ENCODE data around the gene TIAL1.
"Not testable (repeated sequence)": the region's sequence is repeated elsewhere in the genome, so short reads cannot be mapped to it uniquely, and the experiment has no call there.

The TIAL1 gene

DNA sequence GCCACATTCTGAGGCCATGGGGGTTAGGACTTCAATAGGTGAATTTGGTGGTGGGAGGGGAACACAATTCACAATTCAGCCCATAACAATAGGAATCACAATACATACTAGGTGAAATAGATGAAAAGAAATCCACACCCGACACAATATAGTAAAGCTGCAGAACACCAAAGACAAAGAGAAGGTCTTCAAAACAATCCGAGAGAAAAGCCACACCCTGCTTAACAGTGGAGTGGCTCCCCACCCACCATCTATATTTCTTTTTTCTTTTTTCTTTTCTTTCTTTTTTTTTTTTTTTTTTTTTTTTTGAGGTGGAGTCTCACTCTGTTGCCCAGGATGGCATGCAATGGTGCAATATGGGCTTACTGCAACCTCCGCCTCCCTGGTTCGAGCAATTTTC is 14.7 kb upstream of the TIAL1 start:
- no peak for DNase-seq

DNA sequence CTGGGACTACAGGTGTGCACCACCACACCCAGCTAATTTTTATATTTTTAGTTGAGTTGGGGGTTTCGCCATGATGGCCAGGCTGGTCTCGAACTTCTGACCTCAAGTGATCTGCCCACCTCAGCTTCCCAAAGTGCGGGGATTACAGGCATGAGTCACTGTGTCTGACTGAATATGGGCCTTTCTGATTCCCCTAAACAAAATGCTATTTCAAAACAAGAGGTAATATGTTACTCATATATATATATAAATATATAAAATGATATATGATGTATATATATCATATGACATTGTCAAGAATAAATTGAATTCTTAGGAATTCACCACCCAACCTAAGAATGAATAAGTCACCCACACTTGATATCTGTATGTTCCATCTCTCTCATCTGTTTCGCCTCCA is 12.8 kb upstream of the TIAL1 start:
- no peak for DNase-seq

DNA sequence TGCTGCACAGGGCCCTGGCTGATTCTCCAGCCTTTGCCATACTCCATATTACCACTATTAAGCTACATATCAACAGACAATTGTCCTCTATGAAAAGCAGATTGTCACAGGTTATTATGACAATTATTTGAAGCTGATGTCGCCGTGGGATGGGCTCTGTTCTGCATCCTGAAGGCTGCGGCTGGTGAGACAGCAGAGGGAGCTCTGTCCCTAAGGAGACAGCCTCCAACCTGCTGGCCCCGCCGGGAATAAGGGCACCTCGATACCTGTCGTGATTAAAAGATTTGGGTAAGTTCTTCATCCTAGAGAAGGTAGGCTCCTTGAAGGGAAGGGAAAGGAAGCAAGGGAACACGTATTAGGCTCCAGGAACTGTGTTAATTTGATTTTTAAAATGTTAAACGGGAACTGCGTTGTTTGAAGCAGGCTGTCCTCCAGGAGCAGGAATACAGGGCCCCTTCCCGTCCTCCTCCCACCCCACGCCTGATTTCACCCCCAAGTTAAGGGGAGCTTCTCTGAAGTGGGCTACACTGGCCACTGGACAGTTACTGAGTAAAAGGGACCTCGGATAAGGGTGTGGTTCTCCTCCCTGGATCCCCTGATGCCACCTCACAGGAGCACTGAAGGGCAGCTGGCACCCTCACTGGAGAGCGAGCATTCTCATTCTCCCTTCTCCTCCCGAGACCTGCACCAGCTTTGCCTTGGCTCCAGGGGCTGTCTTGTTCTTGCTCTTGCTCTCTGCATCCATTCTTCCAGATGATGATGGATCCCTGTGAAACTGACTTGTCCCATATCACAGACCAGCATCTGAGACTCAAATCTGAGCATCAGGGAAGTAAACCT is 11.8 kb upstream of the TIAL1 start:
- peak; percentile 28 for DNase-seq

DNA sequence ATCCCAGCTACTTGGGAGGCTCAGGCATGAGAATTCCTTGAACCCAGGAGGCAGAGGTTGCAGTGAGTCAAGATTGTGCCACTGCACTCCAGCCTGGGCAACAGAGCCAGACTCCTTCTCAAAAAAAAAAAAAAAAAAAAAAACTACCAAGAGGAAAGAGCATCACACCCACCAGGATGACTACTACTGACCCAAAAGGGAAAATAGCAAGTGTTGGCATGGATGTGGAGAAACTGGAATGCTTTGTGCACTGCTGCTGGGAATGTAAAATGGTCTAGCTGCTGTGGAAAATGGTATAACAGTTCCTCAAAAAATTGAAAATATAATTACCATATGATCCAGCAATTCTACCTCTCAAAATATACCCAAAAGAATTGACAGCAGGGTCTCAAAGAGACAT is 7.7 kb upstream of the TIAL1 start:
- no peak for DNase-seq

DNA sequence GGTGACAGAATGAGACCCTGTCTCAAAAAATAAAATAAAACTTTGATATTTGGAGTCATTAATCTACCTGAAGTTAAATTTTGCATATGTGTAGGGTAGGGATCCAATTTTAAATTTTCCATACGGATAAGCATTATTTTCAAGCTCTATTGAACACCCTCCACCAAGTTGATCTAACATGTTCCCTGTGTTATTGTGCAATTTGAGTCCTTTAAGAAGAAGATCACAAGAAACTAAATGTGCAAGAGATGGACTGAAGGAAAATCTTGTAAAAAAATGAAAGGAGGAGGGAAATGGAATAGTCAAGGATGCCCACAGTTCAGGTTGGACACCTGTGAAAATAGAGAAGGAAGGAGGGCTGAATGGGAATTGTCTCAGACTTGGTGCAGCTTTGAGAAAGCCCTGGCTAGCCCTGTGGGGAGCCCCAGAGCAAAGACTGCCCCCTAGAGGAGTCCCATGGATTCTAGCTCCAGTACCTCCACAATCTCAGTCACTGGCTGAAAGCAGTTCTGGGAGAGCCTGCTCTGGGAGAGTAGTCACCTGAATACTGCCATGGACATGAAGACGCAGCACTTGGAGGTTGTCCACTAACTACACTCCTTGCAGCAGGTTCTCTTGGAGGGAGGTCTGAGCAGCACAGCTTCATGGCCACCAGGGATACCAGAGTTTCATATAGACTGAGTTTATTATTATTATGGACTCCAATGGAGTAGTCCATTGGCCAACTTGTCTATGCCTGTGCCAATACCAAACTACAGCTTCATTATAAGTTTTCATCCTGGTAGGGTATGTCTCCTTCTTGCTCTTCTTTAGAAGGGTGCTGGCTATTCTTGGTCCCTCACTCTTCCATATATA is 5.7 kb upstream of the TIAL1 start:
- DNase-seq: no peak

DNA sequence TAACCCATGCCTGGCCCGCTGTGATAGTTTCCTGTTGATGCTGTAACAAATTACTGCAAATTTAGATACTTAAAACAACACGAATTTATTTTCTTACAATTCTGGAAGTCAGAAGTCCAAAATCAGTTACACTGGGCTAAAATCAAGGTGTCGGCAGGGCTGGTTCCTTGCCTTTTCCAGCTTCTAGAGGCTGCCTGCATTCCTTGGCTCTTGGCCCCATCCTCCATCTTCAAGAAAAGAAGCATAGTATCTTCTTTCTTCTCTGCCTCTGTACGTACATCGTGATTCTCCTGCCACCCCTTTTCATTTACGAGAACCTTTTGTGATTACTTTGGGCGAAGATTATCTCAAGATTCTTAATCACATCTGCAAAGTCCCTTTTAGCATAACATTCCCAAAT is 1.6 kb upstream of the TIAL1 start:
- no peak for DNase-seq

DNA sequence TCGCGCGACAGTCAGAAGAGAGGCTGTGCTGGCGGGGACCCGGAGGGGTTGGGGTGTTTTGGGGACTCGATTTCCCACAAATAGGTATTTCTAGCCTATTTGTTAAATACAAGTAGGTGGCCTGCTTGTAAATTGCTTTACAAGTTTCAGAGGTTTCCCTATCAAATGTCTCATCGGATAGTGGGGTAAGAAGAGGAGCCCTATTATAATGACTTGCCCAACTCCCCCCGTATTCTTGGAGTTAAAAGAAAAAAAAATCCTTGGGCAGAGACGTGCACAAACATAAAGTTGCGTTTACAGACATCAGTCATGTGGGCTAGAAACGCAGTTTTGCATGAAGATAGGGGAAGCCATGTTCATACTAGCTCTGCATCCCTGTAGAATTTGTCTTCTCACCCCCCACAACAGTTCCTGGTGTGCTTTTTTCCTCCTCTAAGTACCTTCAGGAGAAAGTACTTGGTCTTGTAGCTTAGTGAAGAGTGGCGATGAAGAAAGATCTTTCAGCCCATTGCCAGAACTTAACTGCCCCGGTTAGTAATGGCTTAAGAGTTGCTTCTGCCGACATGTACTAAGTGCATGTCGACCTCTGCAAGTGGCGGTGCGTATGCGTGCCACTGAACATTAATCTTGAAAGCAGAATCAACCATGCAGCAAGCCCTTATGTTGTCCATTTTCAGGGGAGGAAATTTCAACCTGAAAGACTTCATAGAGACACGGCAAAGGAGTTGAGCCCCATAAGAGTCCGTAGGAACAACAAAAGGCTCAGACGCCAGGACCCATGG is 832 bp upstream of the TIAL1 start:
- DNase-seq: no peak

DNA sequence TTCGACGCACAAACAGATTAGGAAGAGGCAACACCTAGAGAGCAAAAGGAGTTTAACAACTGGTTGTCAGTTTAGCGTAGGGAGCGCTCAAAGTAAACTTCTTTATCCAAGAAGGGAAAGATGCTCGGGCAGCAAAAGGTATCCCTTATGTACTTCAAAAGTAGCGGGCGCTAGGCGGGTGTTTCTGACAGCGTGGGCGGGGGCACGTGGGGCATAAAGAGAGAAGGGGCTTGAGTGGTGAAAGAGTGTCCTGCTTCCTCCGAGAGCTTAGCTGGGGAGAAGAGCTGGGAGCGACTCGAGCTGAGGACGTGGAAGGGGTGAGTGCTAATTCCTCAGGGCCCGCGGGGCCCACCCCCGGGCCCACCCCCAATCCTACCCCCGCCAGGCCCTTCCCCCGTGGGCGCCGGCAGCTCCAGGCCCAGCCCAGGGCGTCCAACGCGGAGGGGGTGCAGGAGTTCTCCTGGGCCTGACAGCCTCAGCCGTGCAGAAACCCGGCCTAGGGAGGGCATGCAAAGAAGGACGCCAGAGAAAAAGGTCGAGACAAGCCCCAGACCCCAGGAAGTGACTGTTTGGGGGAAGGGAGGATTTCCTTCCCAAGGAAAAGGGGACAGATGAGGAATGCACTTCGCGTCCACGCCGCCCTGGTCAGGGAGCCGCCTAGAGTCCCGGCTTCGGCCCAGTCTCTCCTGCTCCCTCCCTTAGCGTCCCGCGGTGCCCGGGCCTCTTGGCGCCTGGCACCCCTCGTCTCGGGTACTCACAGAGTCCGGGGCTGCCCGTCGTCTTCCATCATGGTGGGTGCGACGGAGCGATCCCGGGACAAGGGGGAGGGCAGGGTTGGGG is 868 bp downstream of the TIAL1 start:
- peak; percentile 23 for DNase-seq

DNA sequence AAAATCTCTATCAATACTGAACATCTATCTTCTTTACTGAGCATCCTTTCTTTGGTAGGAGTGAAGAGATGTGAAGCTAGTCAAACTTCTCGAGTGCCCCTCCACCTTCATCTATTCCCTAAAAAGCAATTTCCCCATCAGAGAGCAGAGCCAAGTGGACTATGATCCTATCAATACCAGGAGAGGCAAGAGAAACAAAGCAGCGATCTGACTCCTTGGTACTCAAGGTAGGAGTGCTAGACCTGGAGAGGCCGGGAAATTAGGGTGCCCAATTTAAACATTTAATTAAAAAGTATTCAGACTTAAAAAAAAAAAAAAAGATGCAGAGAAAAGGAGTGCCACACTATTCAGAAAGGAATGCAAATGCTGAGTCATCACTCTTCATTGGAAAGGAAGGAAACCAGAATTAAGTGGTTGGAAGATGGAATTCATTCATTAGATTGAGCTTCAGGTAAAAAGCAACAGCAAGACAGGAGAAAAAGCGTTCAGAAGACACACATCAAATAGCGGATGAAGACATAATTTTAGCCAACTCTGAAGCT is 1.6 kb downstream of the TIAL1 start:
- no peak for DNase-seq

DNA sequence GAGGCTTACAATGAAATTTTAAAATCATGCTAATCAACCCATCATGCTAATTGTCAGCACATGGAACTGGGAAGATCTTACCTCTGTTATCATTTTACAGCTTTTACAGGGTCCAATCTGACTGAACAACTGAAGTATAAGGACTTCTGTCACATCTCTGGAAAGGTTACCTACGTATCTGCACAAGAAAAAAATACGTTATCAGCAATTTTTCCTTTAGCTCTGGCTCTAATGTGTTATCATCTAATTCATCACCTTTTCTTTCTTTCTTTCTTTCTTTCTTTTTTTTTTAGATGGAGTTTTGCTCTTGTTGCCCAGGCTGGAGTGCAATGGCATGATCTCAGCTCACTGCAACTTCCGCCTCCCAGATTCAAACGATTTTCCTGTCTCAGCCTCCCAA is 8.7 kb downstream of the TIAL1 start:
- no peak for DNase-seq

DNA sequence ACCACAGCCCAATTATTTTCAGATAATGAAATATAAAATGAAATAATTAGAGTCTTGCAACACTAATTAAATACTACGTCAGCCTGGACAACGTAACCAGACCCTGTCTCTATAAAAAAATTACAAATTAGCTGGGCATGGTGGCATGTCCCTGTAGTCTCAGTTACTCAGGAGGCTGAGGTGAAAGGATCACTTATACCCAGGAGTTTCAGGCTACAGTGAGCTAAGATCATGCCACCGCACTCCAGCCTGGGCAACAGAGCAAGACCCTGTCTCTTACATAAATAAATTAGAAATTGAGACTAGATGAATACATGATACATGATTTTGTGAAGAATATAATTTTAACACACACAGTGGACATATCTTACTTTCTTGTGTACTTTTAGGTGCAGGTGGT is 18.4 kb downstream of the TIAL1 start:
- DNase-seq: no peak

DNA sequence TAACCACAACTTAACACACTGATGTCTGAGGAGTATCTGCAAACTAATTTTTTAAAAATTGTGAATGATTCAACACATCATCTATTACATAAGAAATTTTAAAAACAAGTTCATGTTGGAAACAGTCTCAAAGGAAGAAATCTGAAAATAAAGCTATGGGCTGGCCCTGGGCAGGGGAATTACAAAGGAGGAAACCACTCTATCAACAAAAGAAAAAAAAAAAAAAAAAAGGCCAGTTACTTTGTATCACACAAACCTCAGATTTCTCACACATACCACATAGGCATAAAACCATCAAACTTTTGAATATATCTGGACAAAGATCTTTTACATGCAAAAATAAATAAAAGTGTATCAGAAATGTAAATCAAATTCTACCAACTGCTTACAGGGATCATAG is 20.8 kb downstream of the TIAL1 start:
- DNase-seq: no peak

DNA sequence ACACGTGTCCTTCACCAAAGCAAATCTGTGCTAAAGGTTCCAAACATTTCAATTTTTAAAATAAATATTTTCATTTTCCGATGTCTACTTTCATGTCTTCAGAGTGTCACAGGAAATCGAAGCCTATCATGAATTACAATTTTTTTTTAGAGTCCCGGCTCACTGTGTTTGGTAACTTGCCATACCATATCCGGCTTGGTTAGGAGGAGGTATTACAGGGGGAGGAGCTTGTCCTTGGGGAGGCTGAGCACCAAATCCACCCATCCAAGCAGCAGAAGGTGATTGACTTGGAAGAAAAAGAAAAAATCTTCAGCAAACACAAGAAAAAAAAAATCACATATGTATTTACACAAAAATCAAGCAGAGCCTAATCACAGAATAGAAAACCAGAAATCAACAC is 21.3 kb downstream of the TIAL1 start:
- no peak for DNase-seq

DNA sequence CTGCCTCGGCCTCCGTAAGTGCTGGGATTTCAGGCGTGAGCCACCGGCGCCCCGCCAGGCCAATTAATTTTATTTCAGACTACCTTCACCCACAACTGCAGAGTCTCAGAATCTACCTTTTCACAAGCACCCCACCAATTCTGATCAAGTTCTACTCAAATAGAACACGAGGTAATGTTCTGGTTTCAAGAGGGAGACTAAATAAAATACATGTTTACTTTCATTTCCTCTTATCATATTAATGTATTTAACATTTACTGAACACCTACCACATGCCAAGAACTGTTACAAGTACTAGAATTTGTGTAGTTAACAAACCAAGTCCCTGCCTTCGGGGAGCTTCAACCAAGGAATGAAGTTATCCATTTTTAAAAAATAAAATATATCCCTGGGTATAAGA is 28.8 kb downstream of the TIAL1 start:
- DNase-seq: no peak

DNA sequence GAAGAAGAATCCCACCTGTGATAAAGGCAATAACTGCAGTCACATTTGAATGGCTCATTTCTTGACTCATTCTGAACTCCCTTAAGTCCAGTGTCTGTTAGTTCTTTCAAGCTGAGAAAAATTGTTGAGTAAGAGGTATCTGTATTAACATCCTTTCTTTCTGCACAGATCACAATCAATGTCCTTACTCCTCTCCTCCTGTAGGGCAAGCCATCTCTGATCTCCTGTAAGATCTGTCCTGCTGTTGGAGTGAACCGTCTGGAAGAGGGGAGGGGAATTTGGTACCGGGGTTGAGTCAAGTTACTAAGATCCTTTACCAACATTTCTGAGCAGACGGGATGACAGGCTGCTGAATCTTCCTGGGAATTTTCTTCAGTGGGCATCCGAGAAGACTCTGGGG is 34.7 kb downstream of the TIAL1 start:
- no peak for DNase-seq

DNA sequence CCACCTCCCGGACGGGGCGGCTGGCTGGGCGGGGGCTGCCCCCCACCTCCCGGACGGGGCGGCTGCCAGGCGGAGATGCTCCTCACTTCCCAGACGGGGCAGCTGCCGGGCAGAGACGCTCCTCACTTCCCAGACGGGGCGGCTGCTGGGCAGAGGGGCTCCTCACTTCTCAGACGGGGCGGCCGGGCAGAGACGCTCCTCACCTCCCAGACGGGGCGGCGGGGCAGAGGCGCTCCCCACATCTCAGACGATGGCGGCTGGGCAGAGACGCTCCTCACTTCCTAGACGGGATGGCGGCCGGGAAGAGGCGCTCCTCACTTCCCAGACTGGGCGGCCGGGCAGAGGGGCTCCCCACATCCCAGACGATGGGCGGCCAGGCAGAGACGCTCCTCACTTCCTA is 37.3 kb downstream of the TIAL1 start:
- DNase-seq: not testable (repeated sequence)

DNA sequence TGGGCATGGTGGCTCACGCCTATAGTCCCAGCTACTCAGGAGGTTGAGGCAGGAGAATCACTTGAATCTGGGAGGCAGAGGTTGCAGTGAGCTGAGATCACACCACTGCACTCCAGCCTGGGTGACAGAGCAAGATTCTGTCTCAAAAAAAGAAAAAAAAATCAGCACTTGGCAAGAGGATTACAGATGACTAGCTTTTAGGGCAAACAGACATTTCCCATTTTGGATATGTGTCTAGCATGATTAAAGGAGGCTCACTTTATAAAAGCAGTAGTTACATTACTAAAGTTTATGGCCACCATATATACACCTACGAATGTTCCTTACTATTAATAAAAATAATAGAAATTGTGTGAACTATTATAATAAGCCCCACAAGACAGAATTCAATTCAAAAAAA is 40.7 kb downstream of the TIAL1 start:
- DNase-seq: not testable (repeated sequence)

DNA sequence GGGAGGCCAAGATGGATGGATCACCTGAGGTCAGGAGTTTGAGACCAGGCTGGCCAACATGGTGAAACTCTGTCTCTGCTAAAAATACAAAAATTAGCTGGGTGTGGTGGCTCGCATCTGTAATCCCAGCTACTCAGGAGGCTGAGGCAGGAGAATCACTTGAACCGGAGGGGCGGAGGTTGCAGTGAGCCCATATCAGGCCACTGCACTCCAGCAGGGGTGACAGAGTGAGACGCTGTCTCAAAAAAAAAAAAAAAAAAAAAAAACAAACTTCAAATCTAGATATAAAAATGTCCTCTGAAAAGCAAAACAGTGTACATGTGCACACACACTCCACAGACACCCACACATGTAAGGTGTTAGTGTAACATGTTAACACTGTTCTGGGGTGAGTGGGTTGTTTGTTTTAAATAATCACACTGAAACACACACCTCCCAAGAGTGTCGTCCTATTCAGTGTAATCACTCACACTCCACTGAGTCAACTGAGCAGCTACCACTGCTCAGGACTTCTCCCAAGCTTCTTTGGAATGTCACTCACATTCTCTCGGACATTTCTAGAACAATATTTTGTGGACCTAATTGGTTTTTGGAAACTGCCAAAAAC is 41.5 kb downstream of the TIAL1 start:
- DNase-seq: no peak

DNA sequence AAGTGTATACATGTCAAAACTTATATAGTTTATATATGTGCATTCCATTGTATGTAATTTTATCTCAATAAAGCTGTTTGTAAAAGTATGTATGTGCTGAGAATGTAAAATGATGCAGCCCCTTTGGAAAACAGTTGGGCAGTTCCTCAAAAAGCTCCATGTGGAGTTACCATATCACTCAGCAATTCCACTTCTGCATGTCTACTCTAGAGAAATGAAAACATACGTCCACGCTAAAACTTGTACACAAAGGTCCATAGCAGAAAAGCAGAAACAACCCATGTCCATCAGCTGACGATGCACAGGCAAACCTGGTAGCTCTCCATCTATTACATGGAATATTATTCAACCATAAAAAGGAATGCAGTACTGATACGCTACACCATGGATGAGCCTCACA is 45.9 kb downstream of the TIAL1 start:
- no peak for DNase-seq

DNA sequence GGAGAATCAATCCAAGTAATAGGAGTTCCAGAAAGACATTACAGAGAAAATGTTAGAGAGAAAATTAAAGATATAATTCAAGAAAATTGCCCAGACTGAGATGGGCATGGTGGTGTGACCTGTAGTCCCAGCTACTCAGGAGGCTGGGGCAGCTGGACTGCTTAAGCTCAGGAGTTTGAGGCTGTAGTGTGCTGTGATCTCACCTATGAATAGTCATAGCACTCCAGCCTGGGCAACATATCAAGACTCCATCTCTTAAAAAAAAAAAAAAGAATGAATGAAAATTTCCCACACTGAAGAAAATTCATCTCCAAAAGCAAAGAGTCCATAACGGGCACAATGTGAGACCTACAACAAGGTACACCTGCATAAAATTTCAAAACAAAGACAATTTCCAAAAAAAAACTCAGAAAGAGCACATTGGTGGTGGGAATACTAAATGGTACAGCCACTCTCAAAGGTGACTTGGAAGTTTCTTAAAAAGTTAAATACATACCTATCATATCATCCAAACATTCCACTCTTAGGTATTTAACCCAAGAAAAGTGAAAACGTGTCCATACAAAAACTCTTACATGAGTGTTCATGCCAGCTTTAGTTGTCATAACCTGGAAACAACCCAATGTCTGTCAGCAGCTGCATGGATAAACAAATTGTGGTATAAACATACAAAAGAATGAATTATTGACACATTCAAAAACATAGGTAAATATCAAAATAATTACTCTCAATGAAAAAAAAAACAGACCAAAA is 47.3 kb downstream of the TIAL1 start:
- DNase-seq: no peak

DNA sequence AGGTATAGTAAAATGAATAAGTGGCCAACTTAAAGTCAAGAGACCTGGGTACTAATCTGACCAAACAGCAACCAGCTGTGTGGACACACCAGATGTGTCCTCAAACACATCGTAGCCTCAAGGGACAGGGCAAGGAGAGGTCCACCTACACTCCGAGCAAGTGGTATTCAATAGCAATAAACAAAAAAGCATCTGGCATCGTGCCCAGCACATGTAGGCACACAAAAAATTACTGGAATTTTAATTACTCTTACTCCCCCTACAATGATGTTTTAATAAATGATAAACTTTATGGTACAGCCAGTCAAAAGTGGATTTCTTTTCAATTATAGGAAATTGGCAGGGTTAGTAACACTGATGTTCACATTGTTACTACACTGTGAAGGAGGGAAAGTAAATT is 50.8 kb downstream of the TIAL1 start:
- DNase-seq: no peak

All from NCI-H510A (cell line).